HepG2 (cell line): ENCODE measurements around the gene RTN4RL2. TPM values are rescaled to one million over a fixed set of nuclear protein-coding genes. Genes with fewer than 3 reads are reported as not detected.

ENCODE experiments used
- ATAC-seq: fragments of 200-7000 bp; cut with Tn5 transposase; 3 replicates; pipeline ENCODE4 v1.9.1; 2020; ENCODE audit warnings: mild to moderate bottlenecking, moderate library complexity
- BruUV-seq: library from RNA; stranded (reverse); fragments of 400-500 nt; replicated peaks from 2 replicates; lab custom pipeline; 2021; lab: Mats Ljungman, UMichigan
- CTCF ChIA-PET: fragments of 300-600 bp; formaldehyde crosslinking; extraction: SDS; loops from one replicate; lab custom pipeline; 2021; ENCODE audit warnings: low total read pairs, inconsistent platforms, low intra/inter-chr PET ratio; lab: Yijun Ruan, JAX
- POLR2A ChIA-PET: fragments of 350-600 bp; sonication (Branson Sonifier 250); formaldehyde crosslinking; loops from one replicate; lab custom pipeline; 2020; ENCODE audit warnings: antibody characterized with exemption, inconsistent platforms; lab: Yijun Ruan, JAX
- DNase-seq: peaks from one replicate; pipeline ENCODE4 v3.0.0-alpha.2; 2015; ENCODE audit warnings: low spot score
- FAIRE-seq: peaks from 3 replicates; lab custom pipeline; 2011; peaks lifted over from hg19 to GRCh38; lab: Jason Lieb, UNC
- H2AFZ ChIP-seq: one replicate; pipeline ENCODE4 v1.6.1; 2011; ENCODE audit warnings: low read length, inconsistent platforms
- H3K27ac ChIP-seq: fragments of 300-600 bp; 3 replicates; pipeline ENCODE4 v1.8.0; 2011; ENCODE audit warnings: mixed run types, mild to moderate bottlenecking, mixed read lengths, low read length, inconsistent platforms; ENCODE audit not compliant: insufficient read depth; ENCODE audit errors: extremely low read length
- H3K27me3 ChIP-seq, 2 experiments: fragments of 200-600 bp in 1 of 2; 2 replicates in 1 of 2; 3 replicates in 1 of 2; pipeline versions ENCODE4 v1.6.0 to v1.8.0; 2011; ENCODE audit warnings: low read length in 2 of 2, mild to moderate bottlenecking in 2 of 2, moderate library complexity in 2 of 2, inconsistent platforms in 1 of 2; ENCODE audit not compliant: insufficient read depth in 2 of 2, control insufficient read depth in 1 of 2
- H3K36me3 ChIP-seq, 2 experiments: fragments of 200-600 bp in 1 of 2; replicated peaks in 1 of 2; 2 replicates in 1 of 2; 3 replicates in 1 of 2; pipeline versions ENCODE4 v1.5.1 to v1.8.0; 2011; ENCODE audit warnings: low read length in 2 of 2, inconsistent platforms in 1 of 2; ENCODE audit not compliant: insufficient read depth in 2 of 2, control insufficient read depth in 1 of 2
- H3K4me1 ChIP-seq: 2 replicates; pipeline ENCODE4 v1.5.1; 2012; ENCODE audit warnings: low read length, inconsistent platforms; ENCODE audit not compliant: insufficient read depth
- H3K4me2 ChIP-seq: 2 replicates; pipeline ENCODE4 v1.6.0; 2011; ENCODE audit warnings: low read depth, low read length, inconsistent platforms
- H3K4me3 ChIP-seq, 3 experiments: fragments of 200-600 bp in 1 of 3; sonication (generic), shearing (Covaris generic) in 1 of 3; replicated peaks in 1 of 3; 2 replicates each; pipeline ENCODE4 v1.5.1; 2011 to 2016; ENCODE audit warnings: low read length in 3 of 3, inconsistent platforms in 2 of 3, low read depth in 2 of 3, mild to moderate bottlenecking in 2 of 3, control low read depth in 1 of 3, mixed read lengths in 1 of 3; ENCODE audit not compliant: insufficient read depth in 1 of 3
- H3K79me2 ChIP-seq: one replicate; pipeline ENCODE4 v1.6.1; 2011; ENCODE audit warnings: low read length, inconsistent platforms; ENCODE audit not compliant: insufficient read depth
- H3K9ac ChIP-seq: 2 replicates; pipeline ENCODE4 v1.6.0; 2011; ENCODE audit warnings: mild to moderate bottlenecking, low read depth, low read length, inconsistent platforms; ENCODE audit not compliant: insufficient read depth
- H3K9me3 ChIP-seq: 2 replicates; pipeline ENCODE4 v1.5.1; 2012; ENCODE audit warnings: mild to moderate bottlenecking, low read length
- H4K20me1 ChIP-seq: 2 replicates; pipeline ENCODE4 v1.6.0; 2011; ENCODE audit warnings: inconsistent platforms, mild to moderate bottlenecking, low read length, moderate library complexity; ENCODE audit not compliant: insufficient read depth
- ARID5B ChIP-seq: IDR thresholded peaks from 2 replicates; pipeline ENCODE4 v1.4.0; 2020; ENCODE audit warnings: mild to moderate bottlenecking, missing genetic modification reagents
- MED8 ChIP-seq: sonication (generic); formaldehyde crosslinking; IDR thresholded peaks from 2 replicates; pipeline ENCODE4 v1.8.1; 2023; ENCODE audit warnings: mild to moderate bottlenecking, missing genetic modification reagents; ENCODE audit not compliant: insufficient replicate concordance
- NR2F2 ChIP-seq: IDR thresholded peaks from 2 replicates; pipeline ENCODE4 v1.6.1; 2012; ENCODE audit warnings: low read depth, inconsistent platforms, borderline replicate concordance
- PCBP2 ChIP-seq: fragments of 200-400 bp; formaldehyde crosslinking; optimal IDR thresholded peaks from 2 replicates; pipeline ENCODE3; 2018; ENCODE audit warnings: low read length, low read depth; ENCODE audit not compliant: poor library complexity, severe bottlenecking
- PRMT3 ChIP-seq: sonication (generic); formaldehyde crosslinking; IDR thresholded peaks from 2 replicates; pipeline ENCODE4 v1.8.1; 2022; ENCODE audit warnings: low read depth, mild to moderate bottlenecking, moderate library complexity, missing genetic modification reagents, borderline replicate concordance
- PTBP1 ChIP-seq: fragments of 200-400 bp; formaldehyde crosslinking; IDR thresholded peaks from 2 replicates; pipeline ENCODE4 v1.6.1; 2018; ENCODE audit warnings: low read length, low read depth; ENCODE audit not compliant: poor library complexity, severe bottlenecking
- RAD21 ChIP-seq: fragments of 450-650 bp; formaldehyde crosslinking; IDR thresholded peaks from 2 replicates; pipeline ENCODE4 v1.5.0; 2020; ENCODE audit warnings: mild to moderate bottlenecking
- SKIL ChIP-seq: sonication (generic); formaldehyde crosslinking; IDR thresholded peaks from 2 replicates; pipeline ENCODE4 v1.8.0; 2022; ENCODE audit warnings: missing genetic modification reagents, mild to moderate bottlenecking, moderate library complexity, borderline replicate concordance
- TP53 ChIP-seq: sonication (generic); formaldehyde crosslinking; conservative IDR thresholded peaks from 2 replicates; pipeline ENCODE4 v1.4.0; 2020; ENCODE audit warnings: missing genetic modification reagents
- ZNF382 ChIP-seq: sonication (generic); formaldehyde crosslinking; IDR thresholded peaks from 2 replicates; pipeline ENCODE4 v1.5.0; 2020; ENCODE audit warnings: missing genetic modification reagents, mild to moderate bottlenecking, borderline replicate concordance
- ZNF441 ChIP-seq: sonication (generic); formaldehyde crosslinking; IDR thresholded peaks from 2 replicates; pipeline ENCODE4 v1.7.0; 2021; ENCODE audit warnings: missing genetic modification reagents, borderline replicate concordance
- ZNF501 ChIP-seq: sonication (generic); formaldehyde crosslinking; IDR thresholded peaks from 2 replicates; pipeline ENCODE4 v1.5.1; 2020; ENCODE audit warnings: mild to moderate bottlenecking, moderate library complexity, missing genetic modification reagents
- ZNF572 ChIP-seq: sonication (generic); formaldehyde crosslinking; IDR thresholded peaks from 2 replicates; pipeline ENCODE4 v1.5.1; 2020; ENCODE audit warnings: mild to moderate bottlenecking, missing genetic modification reagents
- ZNF670 ChIP-seq: sonication (generic); formaldehyde crosslinking; IDR thresholded peaks from 2 replicates; pipeline ENCODE4 v1.8.0; 2022; ENCODE audit warnings: mild to moderate bottlenecking, missing genetic modification reagents, borderline replicate concordance
- WGBS: methylation state at CpG from one replicate; pipeline ENCODE4 v1.1.6; 2017; ENCODE audit warnings: low lambda C conversion rate; 5-methylcytosine and 5-hydroxymethylcytosine counted together
- in situ Hi-C: cut with HindIII; loops from 2 replicates; pipeline ENCODE4 v1.10.0; 2017; ENCODE audit warnings: low pct_unique_long_range_greater_than_20kb; ENCODE audit not compliant: extremely low pct_ligation_motif_present
- intact Hi-C: fragments of 100-400 bp; cut with micrococcal nuclease; formaldehyde crosslinking; loops from one replicate; pipeline ENCODE4 v1.10.0; 2022; ENCODE audit not compliant: unreplicated experiment
- polyA plus RNA-seq, 8 experiments: library from polyadenylated mRNA; depleted of rRNA in 3 of 8; stranded (reverse) in 7 of 8; unstranded in 1 of 8; fragments of >200 nt; fragmentation: Illumina TruSeq in 4 of 8; extraction: Trizol in 4 of 8; gene quantifications; 2 replicates each; pipeline versions ENCODE4 v1.2.1 to v1.2.3, GENCODE V29; 2011 to 2016; ENCODE audit warnings: low read depth in 4 of 8, missing spikeins in 1 of 8, mixed read lengths in 1 of 8; ENCODE audit not compliant: insufficient read depth in 1 of 8
- total RNA-seq, 5 experiments: library from RNA; depleted of rRNA; stranded (reverse); fragments of >200 nt; fragmentation: Illumina TruSeq; extraction: Trizol; gene quantifications; 2 replicates each; pipeline ENCODE4 v1.2.3, GENCODE V29; 2016; ENCODE audit warnings: low read depth in 1 of 5

The RTN4RL2 gene
- total and polyA plus RNA-seq, 2 of the 13 experiments (the other 11 are each of a cell fraction or from before 2014, with no cell fraction given), result 1.3 to 4.3 TPM

GRCh38 chr11:57513911-57514537 lies 53.7 kb downstream of the RTN4RL2 start (continued):
- no peak for TF ChIP-seq ARID5B (CRISPR knock-in tag)

GRCh38 chr11:57514538-57515331 lies 54.4 kb downstream of the RTN4RL2 start:
- peaks cover 48% of the 10 kb centered on the region for H3K79me2 ChIP-seq
- H3K9me3 ChIP-seq, result no peaks in the 10 kb centered on the region
- no peaks in the 10 kb centered on the region for H3K27me3 ChIP-seq
- ChIA-PET CTCF (interaction anchor here (1.5 kb wide), 1 partner anchor 12 kb away, joined by 4 read pairs; no protein-coding TSS in a partner anchor), POLR2A (interaction anchor here (0.8 to 6.9 kb wide), 14 partner anchors 9 to 189 kb away, joined by 3 to 111 read pairs (median 4); partner anchors contain the start of gene TIMM10)
- peaks cover 61% of the 10 kb centered on the region for H3K4me1 ChIP-seq
- peak overlapping the region; percentile 76 to 95 (median 86) for H3K4me3 ChIP-seq
- H4K20me1 ChIP-seq, result no peaks in the 10 kb centered on the region
- peak; percentile 46 for DNase-seq
- intact Hi-C loops (loop anchor here (1.0 kb wide), 2 partner anchors 16 to 17 kb away; partner anchors contain the start of gene TIMM10), in situ Hi-C loops (no loop called here)
- peaks cover 0 to 13% of the 10 kb centered on the region in 2 experiments; a peak in 1 of 5 replicates for H3K36me3 ChIP-seq
- no TSS peak for BruUV-seq
- WGBS, result 2% methylated on average over 40 of the region's 57 CpGs
- peak overlapping the region; percentile 85 for H3K9ac ChIP-seq
- no peak overlapping the region for H2AFZ ChIP-seq
- peak overlapping the region; percentile 96 for H3K4me2 ChIP-seq
- peak; percentile 78 for ATAC-seq
- no peak for FAIRE-seq
- H3K27ac ChIP-seq, result peak overlapping the region; percentile 82
- no peak for TF ChIP-seq ZNF670 (CRISPR knock-in tag)
- no peak for TF ChIP-seq TP53
- TF ChIP-seq ZNF382 (CRISPR knock-in tag), result no peak
- no peak for TF ChIP-seq PCBP2
- peak; percentile 32; the same call in 1 of the 2 replicates for TF ChIP-seq ZNF441 (CRISPR knock-in tag)
- peak; percentile 73; the same call in 1 of the 2 replicates for TF ChIP-seq ZNF572 (CRISPR knock-in tag)
- TF ChIP-seq NR2F2, result peak; percentile 28; the same call in 1 of the 2 replicates
- peak; percentile 80; the same call in 1 of the 2 replicates for TF ChIP-seq PRMT3 (CRISPR knock-in tag)
- no peak for TF ChIP-seq RAD21 (CRISPR knock-in tag)
- peak; percentile 79 for TF ChIP-seq MED8
- TF ChIP-seq SKIL (CRISPR knock-in tag), result peak; percentile 81
- peak; percentile 83 for TF ChIP-seq ZNF501
- TF ChIP-seq PTBP1, result peak; percentile 35
